PFSK-1 (cell line): ENCODE data around the gene RGS19.

Source experiments
- POLR2AphosphoS5 ChIP-seq: IDR thresholded peaks from 2 replicates; pipeline ENCODE4 v1.6.1; 2012; ENCODE audit warnings: low read depth, mild to moderate bottlenecking, control low read depth, low read length, moderate library complexity
- TAF1 ChIP-seq: IDR thresholded peaks from 2 replicates; pipeline ENCODE4 v1.6.1; 2012; ENCODE audit warnings: low read length, control low read depth, borderline replicate concordance; ENCODE audit not compliant: insufficient read depth

DNA sequence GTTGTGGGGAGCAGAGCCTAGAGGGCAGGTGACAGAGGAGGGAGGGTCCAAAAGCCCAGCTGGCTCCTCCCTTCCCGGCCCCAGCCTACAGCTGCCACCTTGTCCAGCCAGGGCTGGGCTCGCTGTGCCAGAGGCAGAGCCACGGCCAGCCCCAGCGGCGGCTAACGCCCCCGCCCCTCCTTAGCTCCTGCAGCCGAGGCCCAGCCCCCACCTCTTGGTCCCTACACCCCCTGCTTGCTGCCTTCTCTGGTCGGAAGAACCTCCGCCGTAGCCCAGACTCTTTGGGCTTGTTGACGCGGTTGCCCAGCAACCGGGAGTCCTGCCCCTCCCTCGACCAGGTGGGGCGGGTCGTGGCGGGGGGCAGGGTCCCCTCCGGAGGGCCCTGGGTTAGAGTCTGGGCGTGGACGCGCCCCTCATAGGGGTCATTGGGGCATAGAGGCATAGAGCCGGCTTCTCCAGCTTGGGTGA is 5.4 kb upstream of the RGS19 start:
- no peak for TF ChIP-seq POLR2AphosphoS5
- TF ChIP-seq TAF1: no peak
